ENCODE data around the gene TCF7L1.

TCF7L1 gene

DNA sequence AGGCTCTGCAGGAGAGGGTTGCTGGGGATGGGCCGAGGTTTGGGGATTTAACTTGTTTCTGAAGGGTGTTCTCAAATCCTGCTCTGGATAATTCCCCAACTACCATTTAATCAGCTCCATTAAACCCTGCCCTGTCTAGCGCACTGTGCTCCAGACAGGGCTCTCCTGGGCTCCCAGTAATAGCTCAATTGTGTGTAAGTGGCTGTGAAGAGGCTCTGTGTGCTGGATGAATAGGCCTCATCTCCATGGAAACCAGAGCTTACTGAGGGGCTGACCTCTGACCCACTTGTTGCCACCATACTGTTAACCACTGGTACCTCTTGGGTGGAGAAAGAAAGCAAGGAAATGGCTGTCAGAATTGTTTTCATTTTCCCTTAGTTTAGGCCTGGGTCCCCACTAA lies 101.7 kb downstream of the TCF7L1 start:
- Histone ChIP-seq H3K4me1 (ENCODE audit: control extremely low read depth in 1 of 4, control insufficient read depth in 4 of 4, insufficient read depth in 4 of 4, low read length in 3 of 4) (no peaks in the 10 kb centered on the region), H3K4me3 (ENCODE audit: control insufficient read depth in 1 of 7, extremely low read depth in 1 of 7, insufficient read depth in 4 of 7, low read depth in 2 of 7, low read length in 6 of 7) (no peak overlapping the region), H3K27ac (ENCODE audit: insufficient read depth in 1 of 2, low read depth in 1 of 2, low read length in 2 of 2, poor library complexity in 1 of 2, severe bottlenecking in 2 of 2) (no peak overlapping the region), H3K36me3 (ENCODE audit: control insufficient read depth in 4 of 4, insufficient read depth in 4 of 4, low read length in 3 of 4) (no peaks in the 10 kb centered on the region), H3K9me3 (ENCODE audit: control extremely low read depth in 1 of 5, control insufficient read depth in 4 of 5, insufficient read depth in 2 of 5, low read depth in 1 of 5, low read length in 4 of 5) (no peaks in the 10 kb centered on the region), H3K27me3 (replicated peaks in 2 of 5; ENCODE audit: control insufficient read depth in 4 of 5, insufficient read depth in 5 of 5, low read length in 4 of 5) (peaks cover 0 to 17% (median 10%) of the 10 kb centered on the region in 5 experiments)
- ChIA-PET CTCF (interaction anchor here (0.9 kb wide), 1 partner anchor 11 kb away, joined by 3 read pairs; no protein-coding TSS in a partner anchor), POLR2A (no interaction called here)
- DNase-seq = no peak
- no CpG with 5 or more reads among the region's 2 CpGs for WGBS (ENCODE audit: insufficient coverage)

DNA sequence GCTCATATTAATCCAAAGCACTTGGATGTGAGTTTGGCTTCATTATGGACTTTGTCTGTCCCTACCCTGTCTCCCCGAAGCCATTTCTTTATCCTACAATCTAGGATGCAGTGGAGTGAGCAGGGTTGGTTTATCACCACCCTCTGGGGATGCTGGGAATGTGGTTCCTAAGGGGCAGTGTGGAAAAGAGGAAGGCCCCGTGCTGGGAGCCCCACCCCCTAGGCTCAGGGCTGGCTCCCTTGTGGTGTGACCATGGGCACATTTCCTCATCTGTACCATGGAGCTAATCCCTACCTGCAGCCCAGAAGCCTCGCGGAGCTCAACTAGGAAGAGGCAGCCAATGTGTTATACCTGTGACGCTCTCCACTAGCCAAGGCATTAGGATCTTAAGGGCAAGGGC lies 102.1 kb downstream of the TCF7L1 start:
- WGBS (ENCODE audit: insufficient coverage) = 66% methylated on average over 4 of the region's 5 CpGs
- Histone ChIP-seq H3K36me3 (ENCODE audit: control insufficient read depth in 4 of 4, insufficient read depth in 4 of 4, low read length in 3 of 4) (no peaks in the 10 kb centered on the region), H3K27me3 (replicated peaks in 2 of 5; ENCODE audit: control insufficient read depth in 4 of 5, insufficient read depth in 5 of 5, low read length in 4 of 5) (peaks cover 0 to 17% (median 10%) of the 10 kb centered on the region in 5 experiments), H3K9me3 (ENCODE audit: control extremely low read depth in 1 of 5, control insufficient read depth in 4 of 5, insufficient read depth in 2 of 5, low read depth in 1 of 5, low read length in 4 of 5) (no peaks in the 10 kb centered on the region), H3K4me1 (ENCODE audit: control extremely low read depth in 1 of 4, control insufficient read depth in 4 of 4, insufficient read depth in 4 of 4, low read length in 3 of 4) (no peaks in the 10 kb centered on the region), H3K27ac (ENCODE audit: insufficient read depth in 1 of 2, low read depth in 1 of 2, low read length in 2 of 2, poor library complexity in 1 of 2, severe bottlenecking in 2 of 2) (no peak overlapping the region), H3K4me3 (ENCODE audit: control insufficient read depth in 1 of 7, extremely low read depth in 1 of 7, insufficient read depth in 4 of 7, low read depth in 2 of 7, low read length in 6 of 7) (no peak overlapping the region)
- CTCF ChIA-PET = interaction anchor here (0.9 kb wide), 1 partner anchor 11 kb away, joined by 3 read pairs; no protein-coding TSS in a partner anchor
- POLR2A ChIA-PET = no interaction called here
- DNase-seq = no peak

DNA sequence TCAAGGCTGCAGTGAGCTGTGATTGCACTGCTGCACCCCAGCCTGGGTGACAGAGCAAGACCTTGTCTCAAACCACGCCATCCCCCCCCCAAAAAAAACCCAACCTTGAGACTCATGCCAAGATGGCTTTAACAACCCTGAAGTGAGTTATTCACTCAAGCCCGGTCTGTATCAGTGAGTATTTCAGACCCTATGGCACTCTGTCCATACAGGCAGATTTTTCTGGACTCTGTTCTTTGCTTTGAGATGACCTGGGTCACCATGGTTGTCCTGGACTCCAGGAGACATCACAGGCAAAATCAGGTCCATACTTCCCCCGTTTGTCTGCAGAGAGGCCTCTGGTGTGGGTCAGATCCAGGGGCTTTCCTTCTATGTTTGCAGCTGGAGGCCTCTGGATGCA lies 102.9 kb downstream of the TCF7L1 start:
- Histone ChIP-seq H3K27ac (ENCODE audit: insufficient read depth in 1 of 2, low read depth in 1 of 2, low read length in 2 of 2, poor library complexity in 1 of 2, severe bottlenecking in 2 of 2) (no peak overlapping the region), H3K4me1 (ENCODE audit: control extremely low read depth in 1 of 4, control insufficient read depth in 4 of 4, insufficient read depth in 4 of 4, low read length in 3 of 4) (no peaks in the 10 kb centered on the region), H3K4me3 (ENCODE audit: control insufficient read depth in 1 of 7, extremely low read depth in 1 of 7, insufficient read depth in 4 of 7, low read depth in 2 of 7, low read length in 6 of 7) (no peak overlapping the region), H3K9me3 (ENCODE audit: control extremely low read depth in 1 of 5, control insufficient read depth in 4 of 5, insufficient read depth in 2 of 5, low read depth in 1 of 5, low read length in 4 of 5) (no peaks in the 10 kb centered on the region), H3K27me3 (replicated peaks in 2 of 5; ENCODE audit: control insufficient read depth in 4 of 5, insufficient read depth in 5 of 5, low read length in 4 of 5) (peaks cover 0 to 17% (median 10%) of the 10 kb centered on the region in 5 experiments), H3K36me3 (ENCODE audit: control insufficient read depth in 4 of 4, insufficient read depth in 4 of 4, low read length in 3 of 4) (no peaks in the 10 kb centered on the region)
- ChIA-PET POLR2A (no interaction called here), CTCF (no interaction called here)
- WGBS (ENCODE audit: insufficient coverage) = 95% methylated on average over 3 of the region's 3 CpGs
- DNase-seq = no peak

DNA sequence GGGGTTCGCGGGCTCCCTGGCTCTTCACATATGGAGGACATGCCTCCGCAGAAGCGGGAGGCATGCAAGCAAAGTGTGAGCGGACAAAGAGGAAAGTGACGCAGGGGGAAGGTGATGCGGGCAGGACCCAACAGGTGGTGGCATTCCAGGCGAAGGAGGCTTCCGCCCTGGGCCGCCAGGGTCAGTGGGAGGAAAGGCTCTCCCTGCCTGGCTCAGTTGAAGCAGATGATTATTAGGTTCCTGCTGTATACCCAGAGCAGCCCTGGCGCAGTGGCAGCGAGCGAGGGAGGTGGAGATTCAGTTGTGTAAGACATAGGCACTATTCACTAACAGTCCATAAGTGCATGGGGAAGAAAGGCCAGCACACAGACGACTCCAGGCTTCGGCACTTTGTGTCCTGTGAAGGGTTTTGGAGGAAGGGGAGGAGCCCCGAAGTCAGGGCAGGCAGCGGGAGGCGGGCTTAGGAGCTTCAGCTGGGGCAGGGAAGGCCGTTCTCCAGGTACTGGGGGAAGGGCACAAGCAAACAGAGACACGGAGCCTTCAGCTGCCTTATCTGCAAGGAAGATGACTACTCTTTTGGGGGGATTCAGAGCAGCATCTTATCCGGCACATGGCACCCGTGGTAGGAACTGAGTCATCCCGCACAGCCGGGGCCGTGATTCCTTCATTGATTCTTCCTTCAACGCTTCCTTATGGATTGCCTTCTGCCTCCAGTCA lies 104.8 kb downstream of the TCF7L1 start:
- CTCF ChIA-PET = no interaction called here
- Histone ChIP-seq H3K36me3 (ENCODE audit: control insufficient read depth in 4 of 4, insufficient read depth in 4 of 4, low read length in 3 of 4) (no peaks in the 10 kb centered on the region), H3K27ac (ENCODE audit: insufficient read depth in 1 of 2, low read depth in 1 of 2, low read length in 2 of 2, poor library complexity in 1 of 2, severe bottlenecking in 2 of 2) (no peak overlapping the region), H3K4me3 (ENCODE audit: control insufficient read depth in 1 of 7, extremely low read depth in 1 of 7, insufficient read depth in 4 of 7, low read depth in 2 of 7, low read length in 6 of 7) (no peak overlapping the region), H3K27me3 (replicated peaks in 2 of 5; ENCODE audit: control insufficient read depth in 4 of 5, insufficient read depth in 5 of 5, low read length in 4 of 5) (peaks cover 0 to 13% (median 6%) of the 10 kb centered on the region in 5 experiments), H3K9me3 (ENCODE audit: control extremely low read depth in 1 of 5, control insufficient read depth in 4 of 5, insufficient read depth in 2 of 5, low read depth in 1 of 5, low read length in 4 of 5) (no peaks in the 10 kb centered on the region), H3K4me1 (ENCODE audit: control extremely low read depth in 1 of 4, control insufficient read depth in 4 of 4, insufficient read depth in 4 of 4, low read length in 3 of 4) (no peaks in the 10 kb centered on the region)
- no peak for DNase-seq
- WGBS (ENCODE audit: insufficient coverage) = 78% methylated on average over 22 of the region's 26 CpGs
- POLR2A ChIA-PET = no interaction called here

DNA sequence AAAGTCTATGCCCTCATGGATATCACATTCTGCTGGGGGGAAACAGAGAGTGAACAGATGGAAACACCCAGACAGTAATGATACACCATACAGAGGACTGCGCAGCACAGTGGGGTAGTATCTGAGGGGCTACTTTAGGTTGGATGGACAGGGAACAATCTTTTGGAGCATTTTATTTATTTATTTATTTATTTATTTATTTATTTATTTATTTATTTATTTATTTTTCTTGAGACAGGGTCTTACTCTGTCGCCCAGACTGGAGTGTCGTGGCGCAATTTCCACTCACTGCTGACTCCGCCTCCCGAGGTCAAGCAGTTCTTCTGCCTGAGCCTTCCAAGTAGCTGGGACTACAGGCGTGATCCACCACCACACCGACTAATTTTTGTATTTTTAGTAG lies 105.4 kb downstream of the TCF7L1 start:
- H3K36me3 ChIP-seq (ENCODE audit: control insufficient read depth in 4 of 4, insufficient read depth in 4 of 4, low read length in 3 of 4) = no peaks in the 10 kb centered on the region
- ChIA-PET POLR2A (no interaction called here), CTCF (no interaction called here)
- peaks cover 0 to 13% (median 6%) of the 10 kb centered on the region in 5 experiments for H3K27me3 ChIP-seq (replicated peaks in 2 of 5; ENCODE audit: control insufficient read depth in 4 of 5, insufficient read depth in 5 of 5, low read length in 4 of 5)
- no peak overlapping the region for H3K4me3 ChIP-seq (ENCODE audit: control insufficient read depth in 1 of 7, extremely low read depth in 1 of 7, insufficient read depth in 4 of 7, low read depth in 2 of 7, low read length in 6 of 7)
- no peaks in the 10 kb centered on the region for H3K9me3 ChIP-seq (ENCODE audit: control extremely low read depth in 1 of 5, control insufficient read depth in 4 of 5, insufficient read depth in 2 of 5, low read depth in 1 of 5, low read length in 4 of 5)
- no peak overlapping the region for H3K27ac ChIP-seq (ENCODE audit: insufficient read depth in 1 of 2, low read depth in 1 of 2, low read length in 2 of 2, poor library complexity in 1 of 2, severe bottlenecking in 2 of 2)
- 98% methylated on average over 5 of the region's 8 CpGs for WGBS (ENCODE audit: insufficient coverage)
- DNase-seq = no peak
- no peaks in the 10 kb centered on the region for H3K4me1 ChIP-seq (ENCODE audit: control extremely low read depth in 1 of 4, control insufficient read depth in 4 of 4, insufficient read depth in 4 of 4, low read length in 3 of 4)

DNA sequence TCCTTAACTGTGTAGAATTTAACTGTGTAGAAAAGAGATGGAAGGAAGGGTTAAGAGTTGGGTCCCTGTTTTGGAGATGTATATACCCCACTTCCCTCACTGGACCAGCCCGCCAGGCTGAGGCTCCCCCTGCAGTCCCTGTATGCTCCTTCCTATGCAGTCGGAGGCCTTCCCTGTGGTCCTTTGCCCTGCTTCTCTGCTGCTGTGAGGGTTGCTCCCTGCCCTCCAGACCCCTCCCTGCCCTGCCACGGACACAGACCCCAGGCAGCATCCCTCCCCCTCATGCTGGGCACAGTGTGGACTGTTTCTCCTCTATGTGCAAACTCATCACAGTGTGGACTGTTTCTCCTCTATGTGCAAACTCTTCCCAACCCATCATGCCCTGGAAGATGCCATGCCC lies 105.9 kb downstream of the TCF7L1 start:
- Histone ChIP-seq H3K27me3 (replicated peaks in 2 of 5; ENCODE audit: control insufficient read depth in 4 of 5, insufficient read depth in 5 of 5, low read length in 4 of 5) (peaks cover 0 to 15% (median 6%) of the 10 kb centered on the region in 5 experiments), H3K9me3 (ENCODE audit: control extremely low read depth in 1 of 5, control insufficient read depth in 4 of 5, insufficient read depth in 2 of 5, low read depth in 1 of 5, low read length in 4 of 5) (no peaks in the 10 kb centered on the region), H3K4me3 (ENCODE audit: control insufficient read depth in 1 of 7, extremely low read depth in 1 of 7, insufficient read depth in 4 of 7, low read depth in 2 of 7, low read length in 6 of 7) (no peak overlapping the region), H3K27ac (ENCODE audit: insufficient read depth in 1 of 2, low read depth in 1 of 2, low read length in 2 of 2, poor library complexity in 1 of 2, severe bottlenecking in 2 of 2) (no peak overlapping the region), H3K4me1 (ENCODE audit: control extremely low read depth in 1 of 4, control insufficient read depth in 4 of 4, insufficient read depth in 4 of 4, low read length in 3 of 4) (no peaks in the 10 kb centered on the region), H3K36me3 (ENCODE audit: control insufficient read depth in 4 of 4, insufficient read depth in 4 of 4, low read length in 3 of 4) (no peaks in the 10 kb centered on the region)
- ChIA-PET POLR2A (no interaction called here), CTCF (no interaction called here)
- 89% methylated on average over 2 of the region's 3 CpGs for WGBS (ENCODE audit: insufficient coverage)
- no peak for DNase-seq

DNA sequence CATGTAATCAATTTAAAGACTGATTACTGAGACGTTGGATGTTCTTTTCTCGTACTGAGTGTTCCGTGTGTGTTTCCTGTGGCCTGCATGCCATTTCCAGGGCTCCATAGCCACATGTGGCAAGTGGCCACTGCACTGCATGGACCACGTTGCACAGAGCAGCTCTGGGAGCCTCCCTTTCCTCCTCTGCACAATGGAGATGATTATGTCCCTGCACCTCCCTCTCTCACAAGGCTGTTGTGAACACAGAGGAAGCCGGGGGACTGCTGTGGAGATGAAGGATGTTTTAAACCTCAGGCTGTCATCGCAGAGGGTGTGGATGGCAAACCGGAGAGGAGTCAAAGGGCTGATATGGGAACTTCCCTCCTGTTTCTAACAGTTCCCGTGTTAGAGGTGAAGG lies 106.9 kb downstream of the TCF7L1 start:
- H3K4me3 ChIP-seq (ENCODE audit: control insufficient read depth in 1 of 7, extremely low read depth in 1 of 7, insufficient read depth in 4 of 7, low read depth in 2 of 7, low read length in 6 of 7) = no peak overlapping the region
- ChIA-PET CTCF (no interaction called here), POLR2A (no interaction called here)
- H3K27me3 ChIP-seq (replicated peaks in 2 of 5; ENCODE audit: control insufficient read depth in 4 of 5, insufficient read depth in 5 of 5, low read length in 4 of 5) = peaks cover 0 to 15% (median 6%) of the 10 kb centered on the region in 5 experiments
- 76% methylated on average over 5 of the region's 8 CpGs for WGBS (ENCODE audit: insufficient coverage)
- DNase-seq = no peak
- H3K4me1 ChIP-seq (ENCODE audit: control extremely low read depth in 1 of 4, control insufficient read depth in 4 of 4, insufficient read depth in 4 of 4, low read length in 3 of 4) = no peaks in the 10 kb centered on the region
- no peak overlapping the region for H3K27ac ChIP-seq (ENCODE audit: insufficient read depth in 1 of 2, low read depth in 1 of 2, low read length in 2 of 2, poor library complexity in 1 of 2, severe bottlenecking in 2 of 2)
- H3K9me3 ChIP-seq (ENCODE audit: control extremely low read depth in 1 of 5, control insufficient read depth in 4 of 5, insufficient read depth in 2 of 5, low read depth in 1 of 5, low read length in 4 of 5) = no peaks in the 10 kb centered on the region
- H3K36me3 ChIP-seq (ENCODE audit: control insufficient read depth in 4 of 4, insufficient read depth in 4 of 4, low read length in 3 of 4) = no peaks in the 10 kb centered on the region

Data from common myeloid progenitor, CD34-positive (primary cell).